ENCODE data around the gene MIF. TPM values are rescaled to one million over a fixed set of nuclear protein-coding genes. Genes with fewer than 3 reads are reported as not detected.
"Not testable (repeated sequence)": the region's sequence is repeated elsewhere in the genome, so short reads cannot be mapped to it uniquely, and the experiment has no call there.

Gene MIF
- total RNA-seq, 1 donor from 2014 or later: 570 TPM

DNA sequence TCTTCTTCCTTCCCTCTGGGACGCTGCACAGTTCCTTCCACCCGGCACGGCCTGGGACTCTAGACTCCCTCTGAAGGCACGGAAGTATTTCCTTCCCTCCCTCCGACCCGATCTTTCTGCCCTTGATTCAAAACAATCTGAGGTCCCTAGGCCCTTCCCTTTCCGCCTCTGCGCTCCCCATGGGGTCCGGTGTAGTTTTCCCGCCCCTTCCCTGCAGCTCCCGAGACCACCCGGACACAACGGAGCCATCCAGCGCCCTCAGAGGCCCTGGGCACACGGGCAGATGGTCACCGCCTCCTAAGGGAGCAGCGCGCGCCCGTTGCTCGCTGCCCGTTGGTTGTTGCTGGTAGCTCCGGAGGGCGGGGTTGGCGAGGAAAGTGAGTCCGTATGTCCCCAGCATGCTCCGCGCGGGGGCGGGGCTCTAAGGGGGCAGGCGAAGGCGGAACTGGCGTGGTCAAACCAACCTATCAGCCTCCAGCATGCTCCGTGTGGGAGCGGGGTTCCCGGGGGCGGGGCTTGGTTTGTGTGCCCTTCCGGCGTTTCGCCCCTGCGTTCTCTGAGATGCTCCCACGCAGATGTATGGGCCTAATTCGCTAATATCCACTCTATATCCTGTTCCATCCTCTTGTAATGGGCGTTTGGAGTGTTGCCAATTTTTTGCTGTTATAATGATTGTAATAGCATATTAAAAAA, 19.6 kb downstream of the MIF start:
- no peaks in the 10 kb centered on the region for H3K27me3 Mint-ChIP-seq
- H3K4me1 Mint-ChIP-seq (ENCODE audit: unreplicated experiment): peaks cover 17% of the 10 kb centered on the region
- peak overlapping the region; percentile 98 for H3K27ac Mint-ChIP-seq
- peak; percentile 100 for DNase-seq (ENCODE audit: extremely low spot score, unreplicated experiment)
- TF ChIP-seq, protein P1, sequence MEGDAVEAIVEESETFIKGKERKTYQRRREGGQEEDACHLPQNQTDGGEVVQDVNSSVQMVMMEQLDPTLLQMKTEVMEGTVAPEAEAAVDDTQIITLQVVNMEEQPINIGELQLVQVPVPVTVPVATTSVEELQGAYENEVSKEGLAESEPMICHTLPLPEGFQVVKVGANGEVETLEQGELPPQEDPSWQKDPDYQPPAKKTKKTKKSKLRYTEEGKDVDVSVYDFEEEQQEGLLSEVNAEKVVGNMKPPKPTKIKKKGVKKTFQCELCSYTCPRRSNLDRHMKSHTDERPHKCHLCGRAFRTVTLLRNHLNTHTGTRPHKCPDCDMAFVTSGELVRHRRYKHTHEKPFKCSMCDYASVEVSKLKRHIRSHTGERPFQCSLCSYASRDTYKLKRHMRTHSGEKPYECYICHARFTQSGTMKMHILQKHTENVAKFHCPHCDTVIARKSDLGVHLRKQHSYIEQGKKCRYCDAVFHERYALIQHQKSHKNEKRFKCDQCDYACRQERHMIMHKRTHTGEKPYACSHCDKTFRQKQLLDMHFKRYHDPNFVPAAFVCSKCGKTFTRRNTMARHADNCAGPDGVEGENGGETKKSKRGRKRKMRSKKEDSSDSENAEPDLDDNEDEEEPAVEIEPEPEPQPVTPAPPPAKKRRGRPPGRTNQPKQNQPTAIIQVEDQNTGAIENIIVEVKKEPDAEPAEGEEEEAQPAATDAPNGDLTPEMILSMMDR (conservative IDR thresholded peaks at IDR 0.05): no peak
- peaks cover 11% of the 10 kb centered on the region for H3K36me3 Mint-ChIP-seq
- peaks cover 5% of the 10 kb centered on the region for H3K9me3 Mint-ChIP-seq
- peak overlapping the region; percentile 97 for H3K4me3 Mint-ChIP-seq

DNA sequence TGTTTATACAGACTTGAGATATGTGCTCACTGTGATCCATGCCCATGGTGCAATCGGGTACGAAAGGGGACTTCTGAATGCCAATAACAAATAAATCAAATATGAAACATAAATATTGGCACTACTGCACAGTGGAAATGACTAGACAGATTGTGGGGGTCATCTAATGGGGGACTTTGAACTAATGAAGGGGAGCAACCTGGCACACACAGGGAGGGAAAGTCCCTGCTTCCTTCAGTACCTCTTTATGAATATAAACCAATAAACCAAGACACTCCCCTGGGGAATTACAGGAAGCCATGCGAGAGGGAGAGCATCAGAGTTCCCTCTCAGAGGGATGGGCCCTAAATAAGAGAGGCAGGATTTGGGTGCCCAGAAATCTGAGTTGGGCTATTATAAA, 21.1 kb downstream of the MIF start:
- peak; percentile 20 for DNase-seq (ENCODE audit: extremely low spot score, unreplicated experiment)
- Mint-ChIP-seq H3K9me3 (peaks cover 5% of the 10 kb centered on the region), H3K4me3 (no peak overlapping the region), H3K36me3 (peaks cover 15% of the 10 kb centered on the region), H3K27me3 (no peaks in the 10 kb centered on the region), H3K4me1 (ENCODE audit: unreplicated experiment) (peaks cover 20% of the 10 kb centered on the region), H3K27ac (peak overlapping the region; percentile 1)
- TF ChIP-seq, protein P1 (conservative IDR thresholded peaks at IDR 0.05): no peak

DNA sequence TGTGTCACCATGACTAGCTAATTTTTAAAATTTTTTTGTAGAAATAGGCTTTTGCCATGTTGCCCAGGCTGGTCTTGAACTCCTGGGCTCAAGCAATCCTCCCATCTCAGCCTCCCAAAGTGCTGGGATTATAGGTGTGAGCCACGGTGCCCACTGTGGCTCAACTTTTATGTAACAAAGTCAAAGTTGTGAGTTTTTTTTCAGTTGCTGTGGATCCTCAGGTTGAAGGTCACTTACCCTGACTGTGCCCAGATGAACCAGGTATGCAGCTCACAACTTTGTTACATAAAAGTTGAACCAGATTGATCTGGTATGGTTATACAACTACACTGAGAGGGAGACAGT, 26.1 kb downstream of the MIF start:
- Mint-ChIP-seq H3K36me3 (peaks cover 31% of the 10 kb centered on the region), H3K27ac (peak overlapping the region; percentile 97)
- H3K4me3 Mint-ChIP-seq; H3K4me1 Mint-ChIP-seq (ENCODE audit: unreplicated experiment); H3K9me3 Mint-ChIP-seq; H3K27me3 Mint-ChIP-seq: not testable (repeated sequence)
- peak; percentile 13 for DNase-seq (ENCODE audit: extremely low spot score, unreplicated experiment)

DNA sequence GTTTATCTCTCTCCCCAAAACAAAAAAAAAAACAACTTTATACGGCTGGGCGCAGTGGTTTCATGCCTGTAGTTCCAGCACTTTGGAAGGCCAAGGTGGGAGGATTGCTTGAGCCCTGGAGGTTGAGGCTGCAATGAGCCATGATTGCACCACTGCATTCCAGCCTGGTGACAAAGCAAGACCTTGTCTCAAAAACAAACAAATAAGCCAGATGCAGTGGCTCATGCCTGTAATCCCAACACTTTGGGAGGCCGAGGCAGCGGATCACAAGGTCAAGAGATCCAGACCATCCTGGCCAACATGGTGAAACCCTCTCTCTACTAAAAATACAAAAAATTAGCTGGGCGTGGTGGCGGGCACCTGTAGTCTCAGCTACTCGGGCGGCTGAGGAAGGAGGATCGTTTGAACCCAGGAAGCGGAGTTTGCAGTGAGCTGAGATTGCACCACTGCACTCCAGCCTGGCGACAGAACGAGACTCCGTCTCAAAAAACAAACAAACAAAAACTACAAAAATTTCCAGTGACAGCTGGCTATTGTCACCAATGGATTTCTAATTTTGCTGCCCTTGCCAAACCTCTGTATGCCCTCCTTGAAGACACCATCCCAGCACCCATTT, 27.5 kb downstream of the MIF start:
- Mint-ChIP-seq H3K36me3 (peaks cover 37% of the 10 kb centered on the region), H3K27ac (peak overlapping the region; percentile 75)
- not testable (repeated sequence) for H3K4me1 Mint-ChIP-seq (ENCODE audit: unreplicated experiment); H3K4me3 Mint-ChIP-seq; H3K27me3 Mint-ChIP-seq; H3K9me3 Mint-ChIP-seq
- peak; percentile 29 for DNase-seq (ENCODE audit: extremely low spot score, unreplicated experiment)

DNA sequence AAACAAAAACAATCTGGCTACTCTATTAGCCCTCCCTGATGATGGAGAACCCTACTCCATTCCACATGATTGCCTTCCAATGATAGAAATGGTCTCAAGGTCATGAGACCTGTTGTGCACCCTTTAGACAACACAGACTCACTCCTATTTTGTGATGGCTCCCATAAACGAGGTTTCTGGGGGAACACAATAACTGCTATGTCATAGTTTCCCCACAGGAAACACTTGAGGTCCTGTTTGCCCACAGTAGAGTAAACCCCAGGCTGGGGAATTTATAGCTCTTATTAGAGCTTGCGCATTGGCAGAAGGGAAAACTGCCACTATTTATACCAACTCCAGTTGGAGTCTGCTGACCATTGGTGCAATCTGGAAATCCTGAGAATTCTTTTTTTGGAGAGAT, 28.7 kb downstream of the MIF start:
- TF ChIP-seq, protein P1 (conservative IDR thresholded peaks at IDR 0.05): no peak
- DNase-seq (ENCODE audit: extremely low spot score, unreplicated experiment): no peak
- Mint-ChIP-seq H3K27me3 (no peaks in the 10 kb centered on the region), H3K9me3 (no peaks in the 10 kb centered on the region), H3K4me3 (no peak overlapping the region), H3K27ac (no peak overlapping the region), H3K4me1 (ENCODE audit: unreplicated experiment) (peaks cover 3% of the 10 kb centered on the region), H3K36me3 (peaks cover 46% of the 10 kb centered on the region)

DNA sequence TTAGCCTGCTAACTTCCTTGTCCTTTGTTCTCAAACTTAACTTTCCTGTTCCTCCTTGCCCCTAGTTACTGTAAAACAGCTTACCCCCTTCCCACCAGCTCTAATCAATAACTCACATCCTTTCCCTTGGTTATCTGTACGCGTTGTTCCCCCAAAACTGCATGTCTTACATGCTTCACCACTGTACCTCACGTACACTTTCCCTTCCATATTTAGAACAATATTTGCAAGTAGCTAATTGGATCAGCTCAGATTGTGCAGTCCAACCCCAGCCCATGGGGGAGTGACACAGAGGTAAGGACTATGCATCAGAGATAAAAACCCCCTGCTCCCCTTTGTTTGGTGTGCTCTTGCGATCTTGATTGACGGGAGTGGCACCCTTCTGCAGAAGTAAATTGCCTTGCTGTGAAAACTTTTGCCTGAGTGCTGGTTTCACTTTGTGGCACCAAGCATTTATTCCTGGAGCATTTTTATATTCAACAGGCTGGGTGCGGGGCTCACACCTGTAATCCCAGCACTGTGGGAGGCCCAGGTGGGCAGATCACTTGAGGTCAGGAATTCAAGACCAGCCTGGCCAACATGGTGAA, 30.9 kb downstream of the MIF start:
- no peaks in the 10 kb centered on the region for H3K27me3 Mint-ChIP-seq
- no peak overlapping the region for H3K4me3 Mint-ChIP-seq
- DNase-seq (ENCODE audit: extremely low spot score, unreplicated experiment): no peak
- H3K36me3 Mint-ChIP-seq: peaks cover 47% of the 10 kb centered on the region
- peak overlapping the region; percentile 49 for H3K27ac Mint-ChIP-seq
- TF ChIP-seq, protein P1 (conservative IDR thresholded peaks at IDR 0.05): no peak
- H3K9me3 Mint-ChIP-seq: no peaks in the 10 kb centered on the region
- no peaks in the 10 kb centered on the region for H3K4me1 Mint-ChIP-seq (ENCODE audit: unreplicated experiment)

Data from type B pancreatic cell (in vitro differentiated cells).